ENCODE results near the gene GPX6. TPM values are rescaled to one million over a fixed set of nuclear protein-coding genes. Genes with fewer than 3 reads are reported as not detected.
"Not testable (repeated sequence)": the region's sequence is repeated elsewhere in the genome, so short reads cannot be mapped to it uniquely, and the experiment has no call there.

The GPX6 gene
- total RNA-seq, 1 donor, result not detected

GRCh38 chr6:28505733-28506132 is 9.9 kb downstream of the GPX6 start:
- no peak overlapping the region for H3K4me3 ChIP-seq (ENCODE audit: low read depth, low read length)
- no peak for TF ChIP-seq CTCF (IDR thresholded peaks at IDR 0.05; ENCODE audit: insufficient read depth, low read depth, low read length)
- DNase-seq (ENCODE audit: low read depth), result no peak

GRCh38 chr6:28502709-28503305 is 12.8 kb downstream of the GPX6 start:
- H3K4me3 ChIP-seq (ENCODE audit: low read depth, low read length); DNase-seq (ENCODE audit: low read depth): not testable (repeated sequence)

GRCh38 chr6:28502136-28502535 is 13.5 kb downstream of the GPX6 start:
- DNase-seq (ENCODE audit: low read depth); H3K4me3 ChIP-seq (ENCODE audit: low read depth, low read length): not testable (repeated sequence)

- DNase-seq (ENCODE audit: low read depth), result no peak
- TF ChIP-seq CTCF (IDR thresholded peaks at IDR 0.05; ENCODE audit: insufficient read depth, low read depth, low read length), result no peak
- no peak overlapping the region for H3K4me3 ChIP-seq (ENCODE audit: low read depth, low read length)
Observed at GRCh38 chr6:28501259-28501658, 14.3 kb downstream of the GPX6 start.

GRCh38 chr6:28497893-28498292 is 17.7 kb downstream of the GPX6 start:
- no peak for DNase-seq (ENCODE audit: low read depth)
- no peak for TF ChIP-seq CTCF (IDR thresholded peaks at IDR 0.05; ENCODE audit: insufficient read depth, low read depth, low read length)
- no peak overlapping the region for H3K4me3 ChIP-seq (ENCODE audit: low read depth, low read length)

GRCh38 chr6:28497306-28497705 is 18.3 kb downstream of the GPX6 start:
- H3K4me3 ChIP-seq (ENCODE audit: low read depth, low read length), result no peak overlapping the region
- TF ChIP-seq CTCF (IDR thresholded peaks at IDR 0.05; ENCODE audit: insufficient read depth, low read depth, low read length), result no peak
- no peak for DNase-seq (ENCODE audit: low read depth)

GRCh38 chr6:28496099-28496779 is 19.4 kb downstream of the GPX6 start:
- no peak for DNase-seq (ENCODE audit: low read depth)
- H3K4me3 ChIP-seq (ENCODE audit: low read depth, low read length), result no peak overlapping the region
- no peak for TF ChIP-seq CTCF (IDR thresholded peaks at IDR 0.05; ENCODE audit: insufficient read depth, low read depth, low read length)

GRCh38 chr6:28491984-28492317 is 23.6 kb downstream of the GPX6 start:
- TF ChIP-seq CTCF (IDR thresholded peaks at IDR 0.05; ENCODE audit: insufficient read depth, low read depth, low read length), result no peak
- no peak for DNase-seq (ENCODE audit: low read depth)

More at GRCh38 chr6:28491984-28492317, 23.6 kb downstream of the GPX6 start:
- H3K4me3 ChIP-seq (ENCODE audit: low read depth, low read length), result no peak overlapping the region

Measured in fibroblast of villous mesenchyme (primary cell).